Stimulated activated CD4-positive, alpha-beta T cell treated with anti-CD3 and anti-CD28 coated beads, Interleukin-15, amount 100 ng/mL, for 1 hour (primary cell): ENCODE measurements around the gene LIM2.

ENCODE experiments used
- DNase-seq, 2 donors: peaks; one replicate each; pipeline ENCODE4 v3.0.0-alpha.2; 2020; ENCODE audit warnings: low read depth in 1 of 2, low spot score in 1 of 2

Gene LIM2

GRCh38 chr19:51366389-51367254 lies 21.2 kb downstream of the LIM2 start:
- peak; percentile 84 to 85 for DNase-seq

- DNase-seq, result no peak
Measured at GRCh38 chr19:51365965-51366388, 21.8 kb downstream of the LIM2 start, which contains the start of gene ETFB. ETFB (minus strand) TSS chr19:51366388; CDS start chr19:51366326, 62 bp downstream.

GRCh38 chr19:51365211-51365964 lies 22.4 kb downstream of the LIM2 start:
- no peak for DNase-seq

GRCh38 chr19:51364200-51365106 lies 23.3 kb downstream of the LIM2 start:
- DNase-seq, result no peak

GRCh38 chr19:51361239-51361638 lies 26.5 kb downstream of the LIM2 start:
- no peak for DNase-seq

- no peak for DNase-seq
Measured at GRCh38 chr19:51359294-51359693, 28.5 kb downstream of the LIM2 start.

GRCh38 chr19:51357952-51358351 lies 29.8 kb downstream of the LIM2 start:
- DNase-seq, result no peak

GRCh38 chr19:51356159-51356801 lies 31.5 kb downstream of the LIM2 start:
- DNase-seq, result no peak

GRCh38 chr19:51354742-51355148 lies 33.0 kb downstream of the LIM2 start:
- no peak for DNase-seq

- DNase-seq, result no peak
Measured at GRCh38 chr19:51354103-51354741, 33.6 kb downstream of the LIM2 start.

GRCh38 chr19:51352783-51353360 lies 34.9 kb downstream of the LIM2 start:
- DNase-seq, result no peak

- no peak for DNase-seq
Measured at GRCh38 chr19:51351266-51351990, 36.3 kb downstream of the LIM2 start.

- no peak for DNase-seq
Measured at GRCh38 chr19:51347209-51347928, 40.4 kb downstream of the LIM2 start.

- no peak for DNase-seq
Measured at GRCh38 chr19:51346742-51347141, 41.0 kb downstream of the LIM2 start.

GRCh38 chr19:51345076-51345620 lies 42.6 kb downstream of the LIM2 start:
- DNase-seq, result no peak

GRCh38 chr19:51342631-51343569 lies 44.9 kb downstream of the LIM2 start:
- no peak for DNase-seq

GRCh38 chr19:51341976-51342580 lies 45.7 kb downstream of the LIM2 start, which contains the start of gene VSIG10L:
VSIG10L (minus strand) TSS chr19:51342139; CDS start chr19:51342124, 15 bp downstream.
- DNase-seq, result no peak
